Ovary (tissue), 3 donors: ENCODE data around the gene ARRB2.

Source experiments
- CTCF ChIP-seq, 3 donors: fragments of 450-650 bp in 2 of 3; fragments of 200-600 bp in 1 of 3; IDR thresholded peaks; one replicate each; pipeline versions ENCODE4 v1.5.1 to v1.8.0; 2016 to 2022; ENCODE audit warnings: antibody characterized with exemption in 3 of 3, mild to moderate bottlenecking in 1 of 3
- EP300 ChIP-seq: sonication (generic); formaldehyde crosslinking; IDR thresholded peaks from one replicate; pipeline ENCODE4 v1.6.1; 2017; ENCODE audit warnings: antibody characterized with exemption
- POLR2A ChIP-seq: fragments of 450-650 bp; IDR thresholded peaks from one replicate; pipeline ENCODE4 v1.6.1; 2017; ENCODE audit warnings: antibody characterized with exemption, mild to moderate bottlenecking, moderate library complexity
- donor health status: DM: no; HTN: no; CAD: no.

- no peak for TF ChIP-seq CTCF (IDR thresholded peaks at IDR 0.05)
- TF ChIP-seq EP300, result no peak
- no peak for TF ChIP-seq POLR2A
Observed at GRCh38 chr17:4693416-4693815, 17.0 kb upstream of the ARRB2 start.
